NCI-H526 (cell line): ENCODE results near the gene NXT2.
"Not testable (repeated sequence)": the region's sequence is repeated elsewhere in the genome, so short reads cannot be mapped to it uniquely, and the experiment has no call there.

Experiments used
- DNase-seq, 2 experiments: peaks; one replicate each; lab custom pipeline; 2025; lab: John Stamatoyannopoulos, UW

The NXT2 gene

DNA sequence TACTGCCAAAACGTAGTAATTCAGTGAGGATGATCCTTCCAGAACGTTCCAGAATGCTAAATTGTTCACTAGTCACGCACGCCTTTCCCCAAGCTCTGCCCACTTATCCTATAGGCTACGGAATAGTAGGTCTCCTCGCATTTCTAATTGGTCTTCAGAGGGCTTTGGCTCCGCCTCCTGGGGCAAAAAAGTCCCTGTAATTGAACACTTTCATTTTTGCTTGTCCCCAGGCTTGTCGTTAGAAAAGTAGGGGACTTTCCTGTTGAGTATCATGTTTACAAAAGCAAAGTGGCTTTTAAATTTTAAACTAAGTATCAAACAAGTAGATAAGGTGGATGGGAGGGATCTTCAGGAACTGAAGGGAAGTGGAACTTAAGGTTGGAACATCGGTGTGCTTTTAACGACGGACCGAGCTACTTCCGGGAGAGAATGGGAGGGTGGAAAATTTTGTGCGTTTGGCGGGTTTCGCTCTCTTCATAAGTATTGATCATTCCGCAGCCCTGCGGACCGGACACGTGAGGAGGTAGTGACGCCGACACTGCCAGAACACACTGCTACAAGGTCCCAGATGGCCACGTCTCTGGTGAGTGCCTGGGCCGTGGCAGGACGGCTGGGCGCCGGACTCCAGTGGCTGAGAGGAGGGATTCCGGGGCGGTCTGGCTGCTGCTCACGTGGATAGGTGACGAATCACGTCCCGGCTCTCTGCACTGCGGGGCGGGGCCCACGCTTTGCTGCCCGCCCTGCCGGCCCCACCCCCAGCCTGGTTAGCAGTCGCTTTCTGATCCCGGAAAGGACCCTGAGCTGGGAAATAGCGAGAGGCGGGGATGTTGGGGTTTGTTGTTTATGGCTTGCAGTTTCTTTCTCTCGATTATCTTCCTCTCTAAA, at the start of gene NXT2:
TSS of gene NXT2 (plus strand) at position 406 of the 885 bp plus-strand sequence. CDS start at position 569, 163 bp downstream.
- DNase-seq, result peak; percentile 83 to 94

DNA sequence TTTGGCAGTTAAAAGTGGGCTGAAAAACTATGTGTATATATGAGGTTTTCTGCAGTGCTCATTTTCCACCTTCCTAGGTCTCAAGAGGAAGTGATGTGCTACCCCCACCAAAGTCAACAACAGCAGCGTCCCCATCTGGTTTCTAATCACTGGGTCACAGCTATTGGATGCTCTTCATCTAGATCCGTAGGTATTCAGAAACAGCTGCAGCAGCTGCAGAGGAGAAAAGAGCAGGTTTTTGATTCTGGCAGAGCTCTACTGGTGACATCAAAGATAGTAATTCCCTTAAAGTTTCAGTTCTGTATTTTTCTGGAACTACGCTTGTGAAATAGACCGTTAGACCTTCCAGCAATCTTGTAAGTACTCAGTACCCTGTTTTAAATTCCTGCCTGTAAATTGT, 49.0 kb upstream of the NXT2 start:
- no peak for DNase-seq

DNA sequence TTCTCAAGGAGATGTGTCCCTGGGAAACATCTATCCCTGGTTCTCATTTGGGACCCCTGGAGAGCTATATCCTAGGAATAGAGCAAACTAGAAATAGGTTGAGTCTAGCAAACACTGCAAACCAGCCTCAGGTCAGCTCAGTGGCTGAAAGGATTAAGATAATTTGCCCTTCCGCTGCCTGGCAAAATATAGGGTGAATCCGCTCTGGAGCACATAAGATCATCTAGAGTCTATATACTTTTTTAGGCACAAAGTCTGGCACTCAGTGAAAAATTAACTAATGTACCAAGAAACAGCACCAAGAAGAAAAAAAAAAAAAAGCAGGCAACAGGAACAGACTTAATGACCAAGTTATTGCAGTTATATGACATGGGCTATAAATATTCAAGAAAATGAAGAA, 47.5 kb upstream of the NXT2 start:
- no peak for DNase-seq

DNA sequence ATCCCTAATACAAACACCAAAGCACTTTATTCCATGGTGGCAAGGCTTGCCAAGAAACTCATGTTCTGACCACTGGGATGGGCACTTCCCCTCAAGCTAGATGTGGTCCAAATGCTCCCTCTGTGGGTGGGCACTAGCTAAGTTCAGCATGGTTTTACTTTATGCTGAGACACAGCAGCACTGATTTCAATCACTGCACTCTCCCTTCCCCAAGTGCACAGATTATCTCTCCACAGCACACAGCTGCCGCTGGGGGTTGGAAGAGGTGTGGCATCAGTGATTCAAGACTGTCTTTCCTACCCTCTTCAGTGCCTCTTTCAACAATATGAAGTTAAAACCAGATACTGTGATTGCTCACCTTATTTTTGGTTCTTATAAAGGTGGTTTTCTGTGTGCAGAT, 38.2 kb upstream of the NXT2 start:
- no peak for DNase-seq

DNA sequence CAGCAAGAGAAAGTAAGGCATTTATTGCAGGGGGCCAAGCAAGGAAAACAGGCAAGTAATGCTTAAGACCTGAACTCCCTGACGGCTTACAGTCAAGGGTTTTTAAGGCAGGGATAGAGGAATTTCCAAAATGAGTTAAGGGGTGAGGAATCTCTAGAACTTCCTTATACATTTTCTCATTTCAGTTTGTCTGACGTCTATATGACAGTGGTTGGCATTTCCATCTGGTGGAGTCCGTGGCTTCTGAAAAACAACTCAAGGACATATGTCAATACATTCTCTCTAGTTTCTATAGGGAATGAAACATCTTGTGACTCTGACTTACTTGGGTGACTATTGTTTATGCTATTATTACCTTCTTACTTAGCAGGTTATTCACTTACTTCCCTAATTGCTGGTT, 35.5 kb upstream of the NXT2 start:
- no peak for DNase-seq

DNA sequence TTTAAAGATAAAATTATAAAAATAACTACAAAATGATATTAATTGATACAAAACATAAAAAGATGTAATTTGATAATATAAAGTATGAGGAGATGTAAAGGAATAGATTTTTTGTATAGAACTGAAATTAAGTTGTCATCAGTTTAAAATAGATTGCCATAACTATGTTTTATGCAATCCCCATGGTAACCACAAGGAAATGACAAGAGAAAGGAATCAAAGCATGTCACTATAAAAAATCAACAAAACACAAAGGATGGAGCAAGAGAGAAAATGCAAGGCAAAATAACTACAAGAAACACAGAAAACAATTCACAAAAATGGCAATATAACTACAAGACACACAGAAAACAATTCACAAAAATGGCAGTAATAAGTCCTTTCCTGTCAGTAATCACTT, 27.7 kb upstream of the NXT2 start:
- no peak for DNase-seq

DNA sequence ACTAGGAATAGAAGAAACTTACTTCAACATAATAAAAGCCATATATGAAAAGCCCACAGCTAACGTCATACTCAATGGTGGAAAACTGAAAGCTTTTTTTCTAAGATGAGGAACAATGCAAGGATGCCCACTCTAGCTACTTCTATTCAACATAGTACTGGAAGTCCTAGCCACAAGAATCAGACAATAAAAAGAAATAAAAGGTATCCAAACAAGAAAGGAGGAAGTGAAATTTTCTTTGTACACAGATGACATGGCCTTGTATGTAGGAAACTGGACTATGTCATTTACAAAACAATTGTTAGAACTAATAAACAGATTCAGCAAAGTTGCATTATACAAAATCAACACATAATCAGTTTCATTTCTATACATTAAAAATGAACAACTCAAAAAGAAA, 25.5 kb upstream of the NXT2 start:
- DNase-seq, result no peak

DNA sequence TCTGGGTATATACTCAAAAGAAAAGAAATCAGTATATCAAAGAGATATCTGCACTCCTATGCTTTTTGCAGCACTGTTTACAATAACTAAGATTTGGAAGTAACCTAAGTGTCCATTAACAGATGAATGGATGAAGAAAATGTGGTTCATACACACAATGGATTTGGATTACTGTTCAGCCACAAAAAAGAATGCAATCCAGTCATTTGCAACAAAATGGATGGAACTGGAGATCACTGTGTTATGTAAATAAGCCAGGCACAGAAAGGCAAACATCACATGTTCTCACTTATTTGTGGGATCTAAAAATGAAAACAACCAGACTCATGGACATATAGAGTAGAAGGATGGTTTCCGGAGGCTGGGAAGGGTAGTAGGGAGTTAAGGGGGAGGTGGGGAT, 17.6 kb upstream of the NXT2 start:
- no peak for DNase-seq

DNA sequence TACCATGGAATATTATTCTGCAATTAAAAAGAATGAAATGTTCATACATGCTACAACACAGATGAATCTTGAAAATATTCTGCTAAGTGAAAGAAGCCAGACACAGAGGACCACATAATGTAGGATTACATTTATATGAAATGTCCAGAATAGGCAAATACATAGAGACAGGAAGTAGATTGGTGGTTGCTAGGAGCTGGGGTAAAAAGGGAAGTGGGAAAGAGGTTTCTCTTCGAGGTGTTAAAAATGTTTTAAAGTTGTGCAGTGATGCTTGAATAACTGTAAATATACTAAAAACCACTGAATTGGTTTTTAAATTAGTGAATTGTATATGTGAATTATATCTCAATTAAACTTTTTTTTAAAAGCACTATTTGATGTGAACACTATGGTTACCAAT, 3.6 kb upstream of the NXT2 start:
- no peak for DNase-seq

DNA sequence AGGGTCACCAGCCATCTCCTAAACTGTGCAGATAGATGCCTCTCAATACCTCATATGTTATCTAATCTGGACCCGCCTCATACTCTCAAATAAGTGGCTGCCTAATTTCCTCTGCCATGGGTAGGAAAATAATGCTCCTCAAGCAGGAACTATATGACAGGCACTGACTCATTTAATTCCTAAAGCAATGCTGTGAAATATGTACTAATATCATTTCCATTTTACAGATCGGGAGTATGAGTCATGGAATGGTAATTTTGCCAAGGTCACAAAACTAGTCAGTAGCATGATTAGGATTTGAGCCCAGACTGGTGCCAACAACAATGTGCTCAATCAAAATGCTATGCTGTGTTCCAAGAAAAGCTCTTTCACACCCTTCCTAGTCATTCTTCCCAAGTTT, 3.0 kb upstream of the NXT2 start:
- DNase-seq, result no peak

DNA sequence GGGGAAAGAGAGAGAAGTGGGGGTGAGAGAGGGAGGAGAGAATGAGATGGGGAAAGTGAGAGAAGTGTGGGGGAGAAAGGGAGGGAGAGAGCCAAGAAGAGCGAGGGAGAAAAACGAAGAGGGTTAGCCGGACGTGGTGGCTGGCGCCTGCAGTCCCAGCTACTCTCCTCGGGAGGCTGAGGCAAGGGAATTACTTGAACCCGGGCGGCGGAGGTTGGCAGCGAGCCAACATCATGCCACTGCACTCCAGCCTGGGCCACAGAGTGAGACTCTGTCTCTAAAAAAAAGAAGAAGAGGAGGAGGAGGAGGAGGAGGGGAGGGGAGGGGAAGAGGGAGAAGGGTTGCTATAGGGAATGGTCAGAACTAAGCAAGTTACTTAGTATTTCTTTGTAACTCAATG, 1.7 kb upstream of the NXT2 start:
- DNase-seq, result no peak

DNA sequence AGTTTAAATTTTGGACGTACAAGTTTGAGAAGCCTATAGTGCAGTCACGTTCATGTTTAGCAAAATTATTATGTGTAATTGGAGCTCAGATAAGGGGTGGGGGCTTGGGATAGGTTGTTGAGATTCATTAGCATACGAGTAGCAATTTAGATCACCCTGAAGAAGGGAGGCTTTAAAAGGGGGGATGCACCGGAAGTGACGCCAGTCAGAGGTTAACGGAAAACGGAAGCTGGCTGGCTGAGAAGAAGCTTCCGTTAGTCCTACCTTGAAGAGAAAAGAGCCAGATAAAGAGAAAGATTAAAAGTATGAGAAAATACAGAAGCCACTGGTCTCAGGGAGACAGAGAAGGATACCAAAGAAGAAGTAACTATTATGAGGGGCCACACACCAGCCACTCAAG, 1.1 kb upstream of the NXT2 start:
- no peak for DNase-seq

DNA sequence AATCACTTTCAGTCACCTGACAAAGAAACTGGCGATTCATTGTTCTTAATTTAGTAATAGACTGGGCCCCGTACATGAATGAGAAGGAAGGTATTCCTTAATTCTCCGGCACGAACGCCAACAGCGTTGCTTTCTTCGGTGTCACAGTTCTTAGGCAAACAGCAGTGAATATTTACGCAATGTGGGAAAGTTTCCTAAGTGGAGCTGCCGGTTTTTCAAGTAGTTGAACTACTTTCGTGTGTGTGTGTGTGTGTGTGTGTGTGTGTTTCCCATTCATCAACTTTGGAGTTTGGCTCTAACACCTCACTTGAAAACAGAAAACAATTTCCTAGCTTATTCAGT, 651 bp downstream of the NXT2 start:
- peak in 1 of 2 experiments; percentile 48 for DNase-seq

DNA sequence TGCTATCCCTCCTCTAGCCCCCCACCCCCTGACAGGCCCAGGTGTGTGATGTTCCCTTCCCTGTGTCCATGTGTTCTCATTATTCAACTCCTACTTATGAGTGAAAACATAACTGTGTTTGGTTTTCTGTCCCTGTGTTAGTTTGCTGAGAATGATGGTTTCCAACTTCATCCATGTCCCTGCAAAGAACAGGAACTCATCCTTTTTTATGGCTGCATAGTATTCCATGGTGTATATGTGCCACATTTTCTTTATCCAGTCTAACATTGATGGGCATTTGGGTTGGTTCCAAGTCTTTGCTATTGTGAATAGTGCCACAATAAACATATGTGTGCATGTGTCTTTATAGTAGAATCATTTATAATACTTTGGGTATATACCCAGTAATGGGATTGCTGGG, 2.4 kb downstream of the NXT2 start:
- not testable (repeated sequence) for DNase-seq

DNA sequence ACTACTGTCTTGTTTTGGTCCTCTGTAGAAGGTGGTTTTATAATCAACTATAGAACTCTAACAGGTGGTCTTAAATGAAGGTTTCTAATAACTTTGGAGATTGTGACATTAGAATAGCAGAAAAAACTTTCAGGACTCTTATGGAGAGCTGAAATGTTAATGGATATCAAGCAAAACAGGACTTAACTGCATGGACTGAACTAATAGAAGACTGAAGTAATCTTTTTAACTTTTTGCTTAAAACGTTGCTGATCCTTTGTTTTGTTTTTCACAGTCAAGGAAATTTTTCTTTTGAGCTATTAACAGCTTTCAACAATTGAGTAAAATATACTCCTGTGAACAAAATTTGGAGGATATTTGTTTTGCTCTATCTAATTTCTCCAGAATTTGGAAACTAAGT, 17.2 kb downstream of the NXT2 start:
- no peak for DNase-seq

DNA sequence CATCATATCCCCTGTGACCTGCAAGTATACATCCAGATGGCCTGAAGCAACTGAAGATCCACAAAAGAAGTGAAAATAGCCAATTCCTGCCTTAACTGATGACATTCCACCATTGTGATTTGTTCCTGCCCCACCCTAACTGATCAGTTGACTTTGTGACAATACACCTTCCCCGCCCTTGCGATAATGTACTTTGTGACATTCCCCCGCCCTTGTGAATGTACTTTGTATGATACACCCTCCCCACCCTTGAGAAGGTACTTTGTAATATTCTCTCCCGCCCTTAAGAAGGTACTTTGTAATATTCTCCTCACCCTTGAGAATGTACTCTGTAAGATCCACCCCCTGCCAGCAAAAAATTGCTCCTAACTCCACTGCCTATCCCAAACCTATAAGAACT, 39.4 kb downstream of the NXT2 start:
- DNase-seq, result not testable (repeated sequence)

DNA sequence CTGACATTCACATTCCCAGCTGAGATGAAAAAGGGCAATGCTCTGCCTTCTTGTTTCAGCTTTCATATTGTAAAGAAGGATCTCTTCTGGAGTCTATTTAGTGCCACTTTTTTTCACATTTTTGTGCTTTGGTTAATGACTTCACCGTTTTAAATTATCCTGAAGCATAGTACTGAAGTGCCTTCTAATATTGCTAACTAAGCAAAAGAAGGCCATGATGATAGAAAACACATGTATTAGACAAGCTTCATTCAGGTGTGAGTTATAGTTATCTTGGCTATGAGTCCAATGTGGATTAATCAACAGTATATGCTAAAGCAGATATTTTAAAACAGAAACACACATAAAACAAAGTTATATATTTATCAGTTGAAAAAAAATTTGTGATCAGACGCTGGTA, 40.4 kb downstream of the NXT2 start:
- DNase-seq, result no peak

DNA sequence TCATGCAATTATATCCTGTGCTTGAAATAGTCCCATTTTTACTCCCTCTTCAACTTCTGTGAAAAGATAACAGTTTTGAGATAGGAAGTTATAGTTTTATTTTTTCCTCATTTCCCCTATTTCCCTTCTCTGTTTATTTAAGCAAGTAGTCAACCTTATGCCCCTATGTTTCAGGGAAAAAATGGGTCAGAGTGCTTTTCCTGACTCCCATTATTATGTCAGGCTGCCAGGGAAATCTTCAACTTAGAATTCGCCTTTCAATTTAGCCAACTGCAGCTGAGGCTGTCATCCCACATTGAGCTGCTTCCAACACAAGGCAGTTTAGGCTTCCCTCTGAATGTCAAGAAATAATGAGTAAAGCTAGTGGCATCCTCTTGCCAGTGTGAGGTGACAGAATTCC, 42.3 kb downstream of the NXT2 start:
- DNase-seq, result no peak

DNA sequence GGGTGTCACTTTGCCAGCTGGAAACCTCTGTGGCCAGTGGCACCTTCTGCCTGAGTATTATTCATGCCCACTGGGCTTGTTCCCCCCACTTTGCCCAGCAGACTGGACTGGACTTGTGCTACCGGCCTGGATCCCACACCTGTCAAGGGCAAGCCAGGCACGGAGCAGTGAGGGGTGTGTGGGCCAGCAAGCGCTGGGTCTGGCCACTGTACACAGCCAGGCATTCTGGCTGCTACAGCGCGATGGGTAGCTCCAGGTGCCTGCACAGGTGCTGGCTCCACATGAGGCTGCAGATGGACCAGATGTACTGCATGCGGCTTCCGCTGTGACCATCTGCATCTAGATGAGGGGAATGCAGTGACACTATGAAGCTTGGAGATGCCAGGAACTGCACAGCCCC, 48.8 kb downstream of the NXT2 start:
- DNase-seq, result no peak

DNA sequence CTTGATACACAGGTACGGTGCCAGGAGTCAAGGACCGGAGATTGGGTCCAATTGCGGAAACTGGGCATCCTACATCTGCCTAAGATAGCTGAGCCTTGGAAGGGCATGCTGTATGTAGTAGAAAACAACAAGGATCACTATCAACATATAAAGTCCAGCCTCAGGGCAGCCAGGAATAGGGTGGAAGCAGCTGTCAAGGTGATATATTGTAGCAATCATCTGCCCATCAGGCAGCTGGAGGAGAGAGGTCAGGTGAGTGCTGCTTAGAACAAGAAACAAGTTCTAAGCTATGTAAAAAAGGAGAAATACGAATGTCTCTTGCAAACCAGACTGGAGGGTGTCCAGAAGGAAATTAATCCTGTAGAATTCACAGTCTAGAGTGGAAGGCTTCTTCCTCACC, 53.5 kb downstream of the NXT2 start:
- DNase-seq, result no peak
